Renal cortex interstitium (tissue), 11 donors: Measurements from ENCODE around the gene MLLT1. TPM values are rescaled to one million over a fixed set of nuclear protein-coding genes. Genes with fewer than 3 reads are reported as not detected.

Experiments used
- DNase-seq, 11 donors: peaks; one replicate each; pipeline ENCODE4 v3.0.0-alpha.2; 2013; ENCODE audit warnings: low read depth in 9 of 11, low spot score in 4 of 11; ENCODE audit errors: extremely low read depth in 1 of 11
- polyA plus RNA-seq, 3 donors: library from polyadenylated mRNA; unstranded; fragments of 120-200 nt; gene quantifications; one replicate each; pipeline ENCODE4 v1.2.1, GENCODE V29; 2013; ENCODE audit not compliant: insufficient read length in 3 of 3

Gene MLLT1
- polyA plus RNA-seq, 3 donors, result 70.2 to 116 (median 102) TPM

DNA sequence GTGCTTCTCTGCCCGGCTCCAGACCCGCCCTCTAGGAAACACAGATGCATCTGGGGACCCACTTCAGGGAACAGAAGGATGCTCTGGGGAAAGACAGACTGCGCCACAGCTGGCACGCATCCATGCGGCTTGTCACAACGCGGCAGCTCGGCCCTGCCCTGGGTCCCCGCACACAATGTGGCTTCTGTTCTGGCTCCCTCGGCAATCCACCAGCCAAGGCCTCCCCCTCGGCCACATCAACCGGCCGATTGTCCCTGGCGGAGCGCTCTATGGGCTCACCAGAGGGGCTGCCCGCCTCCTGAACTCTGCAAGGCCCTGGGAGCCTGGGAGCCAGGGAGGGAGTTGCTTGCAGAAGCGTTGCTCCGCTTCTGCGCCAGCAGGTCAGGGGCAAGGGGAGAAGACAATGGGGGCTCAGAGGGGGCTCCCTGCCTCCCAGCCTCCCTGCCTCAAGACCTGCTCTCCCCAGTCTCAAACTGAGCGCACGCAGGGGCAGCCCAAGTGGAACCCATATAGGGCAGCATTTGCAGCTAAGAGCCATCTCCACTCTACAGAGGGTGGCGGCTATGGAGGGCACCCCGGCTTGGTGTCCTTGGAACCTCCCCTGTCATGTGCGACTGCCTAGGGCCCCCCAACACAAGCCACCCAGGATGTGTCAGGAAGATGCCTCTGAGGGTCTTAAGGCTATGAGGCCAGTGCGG, 37.9 kb downstream of the MLLT1 start:
- no peak for DNase-seq

- no peak for DNase-seq
Observed at GRCh38 chr19:6241056-6241455, 38.7 kb downstream of the MLLT1 start.

DNA sequence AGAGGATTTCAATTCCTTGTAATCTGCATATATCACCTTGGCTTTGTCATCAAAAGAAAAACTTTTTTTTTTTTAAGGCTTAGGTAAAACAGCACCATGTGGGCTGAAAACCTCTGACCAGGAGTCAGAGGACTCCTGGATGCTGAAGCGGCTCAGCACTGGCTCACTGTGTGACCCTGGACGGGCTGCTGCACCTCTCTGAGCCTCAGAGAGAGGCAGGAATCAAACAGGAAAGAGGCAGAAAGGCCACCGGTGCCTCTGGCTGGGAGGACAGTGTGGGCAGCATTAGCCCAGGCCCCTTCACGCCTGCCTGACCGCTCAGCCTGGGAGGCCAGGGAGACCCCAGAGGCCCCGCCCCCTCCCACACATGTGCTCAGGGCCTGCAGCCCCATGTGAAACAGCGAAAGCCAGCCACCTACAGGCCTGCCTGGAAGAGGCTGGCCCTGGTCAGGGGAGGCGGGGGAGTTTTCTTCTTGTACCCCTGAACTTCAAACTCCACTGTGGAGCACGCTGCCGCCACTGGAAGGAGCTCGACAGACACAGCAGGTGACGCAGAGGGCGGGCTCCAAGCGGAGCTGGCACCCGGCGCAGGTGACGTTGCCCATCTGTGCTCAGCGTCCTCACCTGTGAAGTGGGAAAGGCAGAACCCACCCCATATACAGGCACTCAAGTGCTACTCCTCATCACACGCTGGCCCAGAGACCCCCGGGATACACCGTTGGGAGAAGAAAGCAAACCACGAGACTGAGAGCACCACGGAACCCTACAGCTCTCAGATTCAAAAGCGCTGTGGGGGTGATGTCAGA, 39.7 kb downstream of the MLLT1 start:
- no peak for DNase-seq

- DNase-seq, result no peak
Observed at GRCh38 chr19:6239401-6239844, 40.4 kb downstream of the MLLT1 start.

GRCh38 chr19:6238643-6239281, 41.0 kb downstream of the MLLT1 start:
- DNase-seq, result no peak

DNA sequence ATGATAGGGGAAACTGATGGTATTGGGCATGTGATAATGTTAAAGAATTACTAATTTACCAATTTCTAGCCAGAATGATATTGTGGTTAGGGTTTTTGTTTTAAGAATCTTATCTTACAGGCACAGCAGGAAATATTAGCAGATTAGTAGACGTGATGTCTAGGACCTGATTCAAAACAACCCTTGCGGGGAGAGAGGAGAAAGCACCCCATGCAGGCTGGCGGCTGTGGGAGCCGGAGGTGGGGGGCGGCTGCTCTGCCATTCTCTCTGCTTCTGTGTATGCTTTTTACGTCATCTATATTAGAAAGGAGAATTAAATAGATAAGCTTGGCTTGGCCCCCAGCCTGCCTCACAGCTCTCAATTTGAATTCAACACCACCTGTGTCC, 41.5 kb downstream of the MLLT1 start:
- no peak for DNase-seq

- no peak for DNase-seq
Observed at GRCh38 chr19:6236310-6237291, 43.2 kb downstream of the MLLT1 start.

- no peak for DNase-seq
Observed at GRCh38 chr19:6235031-6235951, 44.5 kb downstream of the MLLT1 start.

DNA sequence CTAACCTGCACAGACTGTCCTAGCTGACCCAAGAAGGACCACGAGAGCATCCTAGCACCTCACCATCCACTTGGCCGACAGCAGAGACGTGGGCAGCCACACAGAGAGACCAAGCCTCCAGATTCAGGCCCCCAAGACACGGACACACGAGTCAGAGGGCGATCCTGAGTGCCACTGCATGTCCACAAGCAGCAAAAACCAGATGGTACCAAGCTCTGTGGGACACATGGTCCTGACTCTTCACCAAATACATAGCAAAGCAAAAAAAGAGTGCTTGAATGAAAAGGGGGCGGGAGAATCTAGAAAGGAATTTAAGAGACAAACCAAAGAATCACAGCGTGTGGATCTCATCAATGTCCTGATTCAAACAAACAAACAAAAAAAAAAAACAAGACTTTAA, 45.2 kb downstream of the MLLT1 start:
- no peak for DNase-seq

DNA sequence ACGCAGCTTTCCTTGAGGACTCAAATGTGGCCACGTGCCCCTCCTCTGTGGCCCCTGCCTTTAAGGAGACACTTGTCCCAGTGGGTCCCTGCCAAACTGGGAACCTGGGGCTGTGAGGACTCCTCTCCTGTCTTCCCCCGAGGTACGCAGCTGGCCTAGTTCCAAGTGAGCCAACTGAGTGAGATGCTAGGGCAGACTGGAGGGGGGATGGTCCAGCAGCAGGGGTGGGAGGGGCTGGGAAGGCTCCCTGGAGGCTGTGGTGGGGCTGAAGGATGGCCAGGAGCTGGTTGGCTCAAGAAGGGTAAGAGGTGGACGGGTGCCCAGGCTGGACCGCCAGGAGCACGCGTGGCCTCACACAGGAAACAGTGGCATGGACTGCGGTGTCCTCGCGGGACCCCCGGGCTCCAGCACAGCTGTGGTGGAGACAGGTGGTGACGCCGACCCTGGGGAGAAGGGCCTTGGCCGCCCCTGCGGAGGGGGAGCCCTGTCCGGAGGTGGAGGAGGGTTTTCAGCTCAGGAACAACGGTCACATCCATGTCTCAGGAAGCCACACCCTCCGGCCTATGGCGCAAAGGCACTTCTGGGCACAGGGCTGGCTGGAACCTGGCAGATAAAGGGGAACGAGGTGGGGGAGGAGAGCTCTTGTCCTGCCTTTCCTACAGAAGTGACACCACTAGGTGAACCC, 45.8 kb downstream of the MLLT1 start:
- no peak for DNase-seq

- DNase-seq, result no peak
Observed at GRCh38 chr19:6233056-6233826, 46.5 kb downstream of the MLLT1 start.

DNA sequence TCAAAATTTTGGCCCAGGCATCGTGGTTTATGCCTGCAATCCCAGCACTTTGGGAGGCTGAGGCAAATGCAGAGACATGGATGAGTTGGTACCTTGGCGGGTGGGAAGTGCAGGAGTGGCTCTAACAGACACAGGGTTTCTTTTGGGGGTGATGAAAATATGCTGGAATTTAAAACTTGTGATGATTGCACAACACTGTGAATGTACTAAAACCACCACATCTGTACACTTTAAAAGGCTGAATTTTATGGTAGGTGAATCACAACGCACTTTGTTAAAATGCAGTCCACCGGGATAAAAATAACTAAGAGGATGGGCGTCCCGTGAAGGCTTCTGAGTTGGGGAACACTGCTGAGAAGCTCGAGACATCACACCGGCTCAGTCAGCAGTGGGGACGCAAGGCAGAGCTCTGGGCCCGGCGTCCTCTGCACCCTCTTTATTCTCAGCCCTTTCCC, 47.1 kb downstream of the MLLT1 start:
- DNase-seq, result no peak

GRCh38 chr19:6230991-6231448, 48.8 kb downstream of the MLLT1 start:
- no peak for DNase-seq

- no peak for DNase-seq
Observed at GRCh38 chr19:6229951-6230712, 49.6 kb downstream of the MLLT1 start.

DNA sequence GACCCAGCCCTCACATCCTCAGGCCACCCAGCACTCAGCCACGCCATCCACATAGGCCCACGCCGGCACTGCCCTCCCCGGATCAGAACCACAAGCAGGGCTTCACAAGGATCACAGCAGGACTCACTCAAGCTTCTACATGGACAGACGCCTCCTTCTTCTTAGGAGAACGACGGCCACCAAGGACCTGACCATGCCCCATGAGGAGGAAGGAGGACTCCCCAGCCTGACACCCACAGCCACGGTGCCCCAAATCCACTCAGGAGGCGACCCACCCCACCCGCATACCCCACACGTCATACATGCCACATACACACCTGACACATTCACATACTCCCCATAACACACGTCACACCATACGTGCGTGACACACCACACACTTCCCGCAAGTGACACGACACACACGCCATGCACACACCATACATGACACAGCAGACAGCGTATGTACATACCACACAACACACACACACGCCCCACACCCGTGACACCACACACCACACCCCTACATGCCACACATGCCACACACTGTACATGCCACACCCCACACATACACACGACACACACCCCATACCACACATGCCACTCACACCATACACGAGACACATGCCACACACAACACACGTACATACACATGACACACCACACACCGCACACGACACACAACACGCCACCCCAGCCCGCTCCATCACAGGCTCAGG, 50.4 kb downstream of the MLLT1 start:
- no peak for DNase-seq
